Stimulated activated CD4-positive, alpha-beta T cell treated with anti-CD3 and anti-CD28 coated beads, Interleukin-2, amount 100 ng/mL, for 48 hours (primary cell): ENCODE data around the gene ENC1.

Experiments used
- DNase-seq, 2 donors: peaks; one replicate each; pipeline ENCODE4 v3.0.0-alpha.2; 2020

ENC1 gene

DNA sequence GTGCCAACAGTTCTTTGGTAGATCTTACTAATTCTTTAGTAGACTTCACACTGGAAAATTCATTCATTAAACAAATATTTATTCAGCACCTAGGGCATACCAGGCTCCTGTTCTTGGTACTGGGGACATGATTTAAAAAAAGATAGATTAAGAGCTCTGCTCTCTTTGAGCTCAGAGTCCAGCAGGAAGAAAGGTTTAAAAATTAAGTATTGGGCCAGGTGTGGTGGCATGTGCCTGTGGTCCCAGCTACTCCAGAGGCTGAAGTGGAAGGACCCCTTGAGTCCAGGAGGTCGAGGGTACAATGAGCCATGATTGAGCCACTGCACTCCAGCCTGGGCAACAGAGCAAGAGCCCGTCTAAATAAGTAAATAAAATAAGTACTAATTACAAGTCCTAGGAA lies 41.4 kb downstream of the ENC1 start:
- no peak for DNase-seq

DNA sequence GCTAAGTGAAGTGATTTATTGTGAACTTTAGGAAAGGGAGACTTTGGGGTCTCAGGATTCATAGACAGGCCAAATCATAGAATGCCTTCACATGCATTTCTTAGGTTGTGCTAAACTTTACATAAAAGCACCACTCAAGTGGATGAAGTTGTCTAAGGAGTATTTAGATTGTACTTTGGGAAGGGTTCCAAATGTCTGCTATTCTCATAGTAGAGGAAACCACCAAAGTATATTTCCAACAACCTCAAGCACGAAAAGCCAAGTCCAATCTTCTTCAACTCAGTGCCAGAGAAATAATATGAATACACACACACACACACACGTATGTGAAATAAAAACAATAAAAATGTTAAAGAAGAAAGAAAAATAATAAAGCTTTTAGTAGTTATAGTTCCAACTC lies 41.8 kb downstream of the ENC1 start:
- no peak for DNase-seq

GRCh38 chr5:74596927-74597326 lies 43.6 kb downstream of the ENC1 start:
- no peak for DNase-seq

DNA sequence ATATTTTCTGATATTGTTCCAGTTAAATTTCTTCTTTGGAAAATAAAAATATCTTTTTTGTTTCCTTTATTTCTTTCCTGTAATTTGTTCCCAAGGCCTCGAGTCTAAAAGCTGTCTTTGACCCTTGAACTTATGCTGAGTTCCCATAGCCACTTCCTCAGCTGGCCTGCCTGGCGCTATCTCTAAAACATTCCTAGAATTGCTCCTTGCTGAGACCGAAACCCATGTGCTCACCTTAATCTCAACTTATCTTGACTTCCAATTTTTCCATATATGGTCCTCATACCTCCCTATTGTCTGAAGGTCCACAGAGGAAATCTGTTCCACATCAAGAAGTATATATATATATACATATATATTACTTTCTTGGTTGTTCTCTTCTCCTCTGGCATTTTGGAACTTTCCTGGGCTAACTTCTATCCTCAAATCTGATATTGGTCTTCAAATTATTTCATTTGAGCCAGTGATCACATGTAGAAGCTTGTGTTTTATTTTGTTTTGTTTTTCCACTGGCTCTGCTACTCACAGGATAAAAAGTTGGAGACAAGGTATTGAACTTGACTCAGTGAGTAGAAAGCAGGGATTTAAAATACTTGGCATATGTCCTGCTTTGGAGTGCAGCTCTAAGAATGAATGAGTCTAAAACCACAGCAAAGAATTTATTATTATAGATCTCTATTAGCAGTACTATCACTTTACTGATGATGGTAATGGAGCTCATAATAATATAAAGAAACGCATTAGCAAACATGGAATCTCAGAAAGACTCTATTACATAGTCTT lies 45.2 kb downstream of the ENC1 start:
- no peak for DNase-seq

- no peak for DNase-seq
Measured at GRCh38 chr5:74594137-74595040, 46.1 kb downstream of the ENC1 start.

DNA sequence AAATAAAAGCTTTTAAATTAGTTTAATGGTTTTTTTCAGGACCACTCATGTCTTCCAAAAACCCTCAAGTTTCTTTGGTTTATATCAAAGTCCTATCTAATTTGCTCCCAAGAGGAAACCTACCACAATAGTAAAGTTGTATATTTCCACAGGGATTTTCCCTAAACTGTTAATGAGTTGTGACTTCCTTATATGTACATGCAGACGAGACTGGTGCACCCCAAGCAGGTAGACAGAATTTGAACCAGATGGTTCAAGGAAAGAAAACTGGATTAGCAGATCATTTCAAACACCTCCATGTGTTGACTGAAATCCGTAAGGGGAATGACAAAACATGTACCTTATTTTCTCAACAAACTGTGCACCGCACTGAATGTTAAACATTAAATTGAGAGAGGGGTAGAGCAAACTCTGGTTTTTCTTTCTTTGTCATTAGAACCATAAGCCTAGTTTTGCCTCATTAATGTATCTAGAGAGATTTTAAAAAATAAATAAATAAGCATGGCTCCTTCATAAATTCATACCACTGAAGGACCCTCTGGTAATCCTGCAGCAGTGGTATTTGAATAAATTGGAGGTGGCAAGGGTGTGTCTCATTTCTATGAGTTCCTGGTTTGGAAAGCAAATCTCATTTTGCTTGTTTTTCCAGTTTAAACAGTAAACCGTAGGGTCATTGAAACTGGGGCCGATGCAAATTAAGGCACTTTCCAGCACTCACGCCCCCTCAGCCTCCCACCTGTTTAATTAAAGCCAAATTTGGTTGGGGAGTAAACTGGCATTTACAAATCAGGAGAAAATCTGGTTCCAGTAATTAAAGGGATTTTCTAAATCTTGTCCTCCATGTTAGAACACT lies 51.1 kb downstream of the ENC1 start:
- DNase-seq, result no peak

DNA sequence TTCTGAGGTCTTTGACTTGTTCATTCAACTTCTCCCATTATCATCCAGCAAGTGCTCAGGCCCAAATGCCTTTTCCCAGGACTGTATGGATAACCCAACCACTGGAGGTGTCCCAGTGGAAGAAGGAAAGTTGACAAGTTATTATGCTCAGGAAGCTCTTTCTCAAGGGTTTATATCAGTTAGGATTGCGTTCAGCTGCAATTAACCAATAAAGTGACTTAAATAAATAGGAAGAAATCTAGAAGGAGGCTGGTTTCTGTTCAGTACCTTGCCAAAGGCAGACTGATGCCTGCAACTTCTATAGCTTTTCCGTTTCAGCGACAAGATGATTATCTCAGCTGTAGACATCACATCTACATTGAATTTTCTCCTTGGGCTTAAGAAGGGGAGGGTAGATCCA lies 52.1 kb downstream of the ENC1 start:
- no peak for DNase-seq

DNA sequence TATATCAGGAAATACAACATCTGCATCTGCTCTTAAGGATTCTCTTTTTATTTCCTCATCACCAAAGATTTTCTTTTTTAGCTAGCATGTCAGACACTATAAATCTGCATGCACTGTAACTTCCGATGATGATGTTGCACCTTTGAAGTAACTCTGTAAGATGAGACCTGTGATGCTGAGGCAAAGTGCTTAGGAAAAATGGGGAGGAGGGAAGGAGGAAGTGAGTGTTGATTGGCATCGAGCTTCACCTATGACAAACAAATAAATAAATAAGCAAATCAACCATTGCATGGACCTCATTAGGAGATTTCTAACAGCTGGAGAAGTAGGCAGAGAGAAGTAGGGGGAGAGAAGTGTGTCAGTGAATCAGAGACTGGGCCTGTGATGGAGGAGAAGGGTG lies 52.6 kb downstream of the ENC1 start:
- no peak for DNase-seq

GRCh38 chr5:74587300-74587699 lies 53.2 kb downstream of the ENC1 start:
- DNase-seq, result no peak

- DNase-seq, result no peak
Measured at GRCh38 chr5:74586856-74587255, 53.7 kb downstream of the ENC1 start.

DNA sequence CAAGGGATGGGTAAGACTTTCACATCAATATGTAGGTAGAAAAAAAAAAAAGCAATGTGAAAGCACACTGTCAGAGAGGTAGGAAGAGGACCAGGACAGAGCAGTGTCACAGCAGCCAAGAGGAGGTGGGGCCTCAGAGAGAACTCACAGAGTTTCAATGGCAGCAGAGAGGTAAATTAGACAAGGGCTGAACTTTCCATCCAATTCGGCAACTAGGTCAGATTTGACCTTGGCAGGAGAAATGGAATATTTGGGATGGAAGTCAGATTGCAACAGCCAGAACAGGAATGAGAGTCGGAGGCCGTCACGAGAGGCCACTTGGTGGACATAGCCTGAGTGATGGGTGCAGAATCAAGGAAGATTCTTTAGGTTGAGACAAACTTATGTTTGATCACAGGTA lies 57.7 kb downstream of the ENC1 start:
- no peak for DNase-seq

DNA sequence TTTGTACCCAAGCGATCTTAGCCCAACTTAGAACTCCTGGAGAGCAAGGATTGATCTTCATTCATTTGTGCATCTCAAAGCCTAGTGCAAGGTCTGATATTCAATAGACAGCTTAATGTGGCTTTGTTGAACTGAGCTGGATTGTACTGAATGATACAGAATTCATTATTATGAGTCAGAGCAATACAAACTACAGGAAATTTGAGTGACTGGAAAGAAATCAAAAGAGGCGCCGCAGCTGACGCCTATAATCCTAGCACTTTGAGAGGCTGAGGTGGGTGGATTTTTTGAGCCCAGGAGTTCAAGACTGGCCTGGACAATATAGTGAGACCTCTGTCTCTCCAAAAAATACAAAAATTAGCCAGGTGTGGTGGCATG lies 58.6 kb downstream of the ENC1 start:
- no peak for DNase-seq

DNA sequence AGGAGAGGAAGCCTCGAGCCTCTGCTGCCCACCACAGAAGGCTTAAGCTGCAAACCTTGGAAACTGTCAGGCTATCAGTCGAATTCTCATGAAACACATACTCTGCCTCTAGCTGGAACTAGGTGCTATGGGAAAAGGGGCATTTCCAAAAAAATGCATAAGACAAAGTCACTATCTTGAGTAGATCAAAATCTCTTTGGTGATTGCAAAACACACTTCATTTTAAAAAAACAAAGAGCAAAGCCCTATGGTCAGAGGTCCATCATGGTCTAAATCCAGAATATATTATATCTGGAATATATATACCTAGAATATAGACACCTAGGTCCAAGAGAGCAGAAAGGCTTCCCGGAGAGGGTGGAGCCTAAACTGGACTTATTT lies 59.8 kb downstream of the ENC1 start:
- no peak for DNase-seq

DNA sequence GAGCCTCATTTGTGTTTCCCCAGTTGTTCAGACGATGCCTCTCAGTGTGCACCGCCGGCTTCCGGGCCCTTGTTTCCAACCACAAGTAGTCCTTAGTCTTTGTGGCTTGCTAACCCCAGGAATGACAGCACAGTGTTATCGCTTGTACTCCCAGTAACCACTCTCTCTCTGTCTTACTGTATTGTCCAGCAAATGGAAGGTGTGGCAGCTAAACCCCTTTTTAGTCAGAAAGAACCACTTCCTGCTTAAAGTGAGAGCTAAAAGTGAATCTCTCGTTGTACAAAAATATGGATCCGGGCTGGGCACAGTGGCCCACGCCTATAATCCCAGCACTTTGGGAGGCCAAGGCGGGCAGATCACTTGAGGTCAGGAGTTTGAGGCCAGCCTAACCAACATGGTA lies 61.3 kb downstream of the ENC1 start:
- DNase-seq, result peak; percentile 53

GRCh38 chr5:74578356-74579044 lies 62.0 kb downstream of the ENC1 start:
- DNase-seq, result no peak
